Psoas muscle (tissue), 8 donors: ENCODE data around the gene ABCG1. TPM values are rescaled to one million over a fixed set of nuclear protein-coding genes. Genes with fewer than 3 reads are reported as not detected.

Experiments
- ATAC-seq, 4 donors: fragments of 200-7000 bp; cut with Tn5 transposase; one replicate each; pipeline ENCODE4 v1.9.1; 2020; ENCODE audit warnings: moderate library complexity in 3 of 4, mild to moderate bottlenecking in 2 of 4
- DNase-seq, 2 donors: peaks; one replicate each; pipeline ENCODE4 v3.0.0-alpha.2; 2020
- H3K27ac ChIP-seq: fragments of 200-600 bp; one replicate; pipeline ENCODE4 v1.8.0; 2022
- H3K27me3 ChIP-seq, 3 donors: fragments of 200-600 bp in 1 of 3; one replicate each; pipeline versions ENCODE4 v1.6.1 to v1.8.0; 2013 to 2022; ENCODE audit warnings: low read length in 2 of 3, mild to moderate bottlenecking in 2 of 3, moderate library complexity in 1 of 3; ENCODE audit not compliant: insufficient read depth in 3 of 3
- H3K36me3 ChIP-seq, 2 donors: fragments of 200-600 bp in 1 of 2; one replicate each; pipeline versions ENCODE4 v1.6.1 to v1.8.0; 2013 to 2022; ENCODE audit warnings: low read depth in 1 of 2, mild to moderate bottlenecking in 1 of 2, moderate library complexity in 1 of 2; ENCODE audit not compliant: insufficient read depth in 1 of 2
- H3K4me1 ChIP-seq: fragments of 200-600 bp; one replicate; pipeline ENCODE4 v1.8.0; 2022
- H3K4me3 ChIP-seq: fragments of 200-600 bp; one replicate; pipeline ENCODE4 v1.8.0; 2022; ENCODE audit warnings: mild to moderate bottlenecking
- H3K9me3 ChIP-seq: fragments of 200-600 bp; one replicate; pipeline ENCODE4 v1.8.0; 2022
- CTCF ChIP-seq: fragments of 200-600 bp; IDR thresholded peaks from one replicate; pipeline ENCODE4 v1.8.0; 2022; ENCODE audit warnings: antibody characterized with exemption
- WGBS, 3 donors: extraction: QIAGEN DNeasy Blood & Tissue Kit; methylation state at CpG; one replicate each; pipeline versions ENCODE4 v1.1.6 to v1.1.7; 2013; 5-methylcytosine and 5-hydroxymethylcytosine counted together
- intact Hi-C, 2 donors: fragments of 100-400 bp; cut with DNase I; formaldehyde crosslinking; loops; one replicate each; pipeline versions ENCODE4 v1.11.0 to v1.14.2; 2022
- polyA plus RNA-seq, 3 donors: library from polyadenylated mRNA; stranded (reverse); fragments of 200-250 nt; gene quantifications; one replicate each; pipeline ENCODE4 v1.2.3, GENCODE V29; 2013
- total RNA-seq, 4 donors: library from RNA; stranded (reverse); fragmentation: NEBNext Ultra II Directional in 2 of 4; extraction: Animal tissue kit (Norgen Biotek cat#: 25700) in 2 of 4; gene quantifications; one replicate each; pipeline versions ENCODE4 v1.2.1 to v1.2.4, GENCODE V29; 2021 to 2023
- donor health status: healthy with polysubstance abuse.
- donor health status: DM: no; HTN: no; CAD: no; lungs with moderate emphysema.
- donor health status: Bipolar disorder and iron deficiency.
- donor health status: healthy.
- donor health status: DM: yes; HTN: yes; CAD: no.
- donor health status: DM: no; HTN: no; CAD: no.
- donor health status: DM: no; HTN: no; CAD: no.
- donor health status: DM: yes; HTN: yes; CAD: no.

ABCG1 gene
- total and polyA plus RNA-seq, 7 donors, result 2.9 to 35.8 (median 4.4) TPM

- no peak for DNase-seq
- no peaks in the 10 kb centered on the region for H3K9me3 ChIP-seq
- no peak for TF ChIP-seq CTCF
- H3K36me3 ChIP-seq, result no peaks in the 10 kb centered on the region
- intact Hi-C loops, result no loop called here
- H3K27ac ChIP-seq, result no peak overlapping the region
- no peaks in the 10 kb centered on the region for H3K4me1 ChIP-seq
- no peak for ATAC-seq
- no peaks in the 10 kb centered on the region for H3K27me3 ChIP-seq
- 79 to 86% (median 79%) methylated on average over 5 of the region's 5 CpGs for WGBS, 3 donors
- H3K4me3 ChIP-seq, result no peak overlapping the region
Observed at GRCh38 chr21:42213082-42213774, 5.7 kb upstream of the ABCG1 start.

- intact Hi-C loops, result no loop called here
- Histone ChIP-seq H3K36me3 (no peaks in the 10 kb centered on the region), H3K4me3 (no peak overlapping the region), H3K27ac (no peak overlapping the region), H3K27me3 (no peaks in the 10 kb centered on the region), H3K4me1 (no peaks in the 10 kb centered on the region), H3K9me3 (no peaks in the 10 kb centered on the region)
- ATAC-seq (no peak), DNase-seq (no peak)
- WGBS, 3 donors, result 89 to 91% (median 90%) methylated on average over 10 of the region's 10 CpGs
- TF ChIP-seq CTCF, result no peak
Observed at GRCh38 chr21:42214081-42214750, 4.7 kb upstream of the ABCG1 start.

- no peaks in the 10 kb centered on the region for H3K27me3 ChIP-seq
Observed at GRCh38 chr21:42214921-42215320, 4.0 kb upstream of the ABCG1 start.

GRCh38 chr21:42215942-42216725, 2.8 kb upstream of the ABCG1 start:
- Histone ChIP-seq H3K36me3 (no peaks in the 10 kb centered on the region), H3K27me3 (no peaks in the 10 kb centered on the region), H3K27ac (no peak overlapping the region), H3K4me3 (no peak overlapping the region), H3K4me1 (peaks cover 4% of the 10 kb centered on the region), H3K9me3 (no peaks in the 10 kb centered on the region)
- no peak for TF ChIP-seq CTCF
- ATAC-seq, result no peak
- 86 to 94% (median 88%) methylated on average over 9 of the region's 9 CpGs for WGBS, 3 donors
- no peak for DNase-seq
- intact Hi-C loops, result loop anchor here in 1 of 2 donors (1.0 kb wide), 1 partner anchor 38 kb away; no protein-coding TSS in a partner anchor

More at GRCh38 chr21:42214921-42215320, 4.0 kb upstream of the ABCG1 start:
- intact Hi-C loops, result loop anchor here in 1 of 2 donors (1.0 kb wide), 1 partner anchor 37 kb away; no protein-coding TSS in a partner anchor
- H3K4me3 ChIP-seq, result no peak overlapping the region
- H3K4me1 ChIP-seq, result no peaks in the 10 kb centered on the region
- no peak overlapping the region for H3K27ac ChIP-seq
- 86 to 95% (median 87%) methylated on average over 5 of the region's 5 CpGs for WGBS, 3 donors
- no peaks in the 10 kb centered on the region for H3K36me3 ChIP-seq
- TF ChIP-seq CTCF, result no peak
- ATAC-seq (no peak), DNase-seq (no peak)
- H3K9me3 ChIP-seq, result no peaks in the 10 kb centered on the region
